Activated CD4-positive, alpha-beta T cell treated with anti-CD3 and anti-CD28 coated beads, Interleukin-2, amount 10 ng/mL, durations not matched to agents 24 days and 14 days (primary cell): ENCODE data around the gene IARS1. TPM values are rescaled to one million over a fixed set of nuclear protein-coding genes. Genes with fewer than 3 reads are reported as not detected.

Source experiments
- DNase-seq: peaks from one replicate; pipeline ENCODE4 v3.0.0; 2022
- H3K27ac Mint-ChIP-seq: one replicate; pipeline ENCODE4 v1.8.0; 2022; ENCODE audit warnings: mild to moderate bottlenecking, mixed read lengths
- H3K27me3 Mint-ChIP-seq: one replicate; pipeline ENCODE4 v1.8.0; 2022; ENCODE audit warnings: mixed read lengths
- H3K36me3 Mint-ChIP-seq: one replicate; pipeline ENCODE4 v1.8.0; 2022; ENCODE audit warnings: low read depth, mild to moderate bottlenecking, mixed read lengths
- H3K4me1 Mint-ChIP-seq: one replicate; pipeline ENCODE4 v1.8.0; 2021; ENCODE audit warnings: mixed read lengths
- H3K4me3 Mint-ChIP-seq: one replicate; pipeline ENCODE4 v1.8.0; 2022; ENCODE audit warnings: mild to moderate bottlenecking, moderate library complexity, mixed read lengths
- H3K9me3 Mint-ChIP-seq: one replicate; pipeline ENCODE4 v1.8.0; 2021; ENCODE audit warnings: mixed read lengths
- intact Hi-C: fragments of 100-400 bp; cut with micrococcal nuclease; formaldehyde crosslinking; loops from one replicate; pipeline ENCODE4 v1.15.1; 2023
- total RNA-seq: library from RNA; stranded (reverse); gene quantifications from 2 replicates; pipeline ENCODE4 v1.2.3, GENCODE V29; 2022

Gene IARS1
- total RNA-seq: 226 and 234 TPM in 2 replicates

DNA sequence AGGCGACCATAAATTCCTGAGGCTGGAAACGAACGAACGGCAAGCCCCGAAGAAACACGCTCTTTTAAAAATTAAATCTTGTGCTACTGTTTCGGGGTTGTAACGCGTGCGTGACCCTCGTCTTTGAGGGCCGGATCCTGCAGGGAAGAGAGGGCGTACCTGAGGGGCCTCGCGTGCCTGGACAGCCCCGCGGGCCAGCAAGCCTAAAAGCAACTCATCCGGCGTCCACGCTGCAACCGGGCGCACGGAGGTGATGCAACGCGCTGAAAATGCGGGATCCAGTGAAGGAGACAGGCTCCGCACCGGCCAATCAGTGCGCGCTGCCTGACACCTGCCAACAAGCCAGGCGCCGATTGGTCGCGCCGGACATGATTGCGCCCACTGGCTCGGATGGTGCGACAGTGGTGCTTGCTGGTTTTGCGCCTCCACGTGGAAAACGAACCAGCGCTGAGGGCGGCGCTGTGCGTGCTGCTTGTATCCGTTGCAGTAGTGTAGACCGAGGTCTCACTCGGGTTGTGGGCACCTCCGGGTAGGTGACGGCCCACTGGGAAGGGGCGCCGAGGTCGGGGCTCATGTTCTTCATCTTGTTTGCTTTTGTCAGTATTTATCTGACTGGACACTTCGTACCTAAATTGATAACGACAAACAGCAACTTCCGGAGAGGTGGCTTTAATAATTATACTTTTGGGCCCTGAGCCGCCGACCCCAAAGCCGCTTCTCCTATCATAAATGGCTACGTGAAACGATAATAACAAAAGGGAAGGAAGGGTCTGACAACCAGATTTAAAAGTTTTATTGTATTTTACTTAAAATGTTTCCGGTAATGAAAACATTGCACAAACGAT lies at the start of gene IARS1:
Gene IARS1 (minus strand): TSS at position 246 of the 845 bp plus-strand sequence. CDS start 4,278 bp downstream, outside the sequence.
- Mint-ChIP-seq H3K4me3 (peak within 1 kb of the TSS; percentile 88), H3K27ac (peak within 1 kb of the TSS; percentile 100), H3K9me3 (no peaks in the 10 kb centered on the region), H3K27me3 (no peaks in the 10 kb centered on the region), H3K4me1 (peaks cover 55% of the 10 kb centered on the region), H3K36me3 (peaks cover 66% of the 10 kb centered on the region)
- intact Hi-C loops: loop anchor here (1.0 to 10.0 kb wide), 5 partner anchors 17 to 1874 kb away; partner anchors contain the start of genes CENPP and NOL8
- peak; percentile 100 for DNase-seq

DNA sequence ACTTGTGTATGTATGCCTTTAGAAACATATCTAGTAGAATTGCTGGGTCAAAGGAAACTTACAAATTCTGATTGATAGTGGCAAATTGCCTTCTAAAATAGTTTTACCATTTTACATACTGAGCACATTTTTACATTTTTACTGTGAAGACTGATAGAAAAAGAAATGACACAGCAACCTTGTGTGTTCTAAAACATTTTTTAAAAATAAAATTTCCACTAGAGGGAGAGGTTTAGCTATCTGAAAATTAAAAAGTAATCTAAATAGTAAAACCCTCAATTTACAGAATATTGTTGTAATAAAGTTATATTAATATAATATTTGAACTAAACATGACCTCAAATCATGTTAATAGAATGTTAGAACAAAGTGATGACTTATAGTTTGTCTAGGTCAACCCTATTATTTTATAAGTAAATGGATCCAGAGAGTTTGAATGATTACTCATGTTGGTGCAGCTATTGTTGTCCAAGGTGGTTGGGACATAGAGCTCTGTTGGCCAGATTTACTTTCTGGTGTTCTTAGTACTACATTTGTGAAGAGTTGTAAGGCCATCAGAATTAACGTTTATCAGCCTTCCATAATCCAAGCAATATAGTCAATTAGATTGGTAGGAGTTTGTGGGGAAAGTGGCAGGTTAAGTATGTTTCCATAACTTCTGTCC lies 49.5 kb upstream of the IARS1 start:
- H3K27me3 Mint-ChIP-seq: no peaks in the 10 kb centered on the region
- H3K9me3 Mint-ChIP-seq: peaks cover 3% of the 10 kb centered on the region
- no peak for DNase-seq
- H3K27ac Mint-ChIP-seq: no peak overlapping the region
- H3K36me3 Mint-ChIP-seq: peaks cover 46% of the 10 kb centered on the region
- no peak overlapping the region for H3K4me3 Mint-ChIP-seq
- peaks cover 7% of the 10 kb centered on the region for H3K4me1 Mint-ChIP-seq
- intact Hi-C loops: no loop called here

DNA sequence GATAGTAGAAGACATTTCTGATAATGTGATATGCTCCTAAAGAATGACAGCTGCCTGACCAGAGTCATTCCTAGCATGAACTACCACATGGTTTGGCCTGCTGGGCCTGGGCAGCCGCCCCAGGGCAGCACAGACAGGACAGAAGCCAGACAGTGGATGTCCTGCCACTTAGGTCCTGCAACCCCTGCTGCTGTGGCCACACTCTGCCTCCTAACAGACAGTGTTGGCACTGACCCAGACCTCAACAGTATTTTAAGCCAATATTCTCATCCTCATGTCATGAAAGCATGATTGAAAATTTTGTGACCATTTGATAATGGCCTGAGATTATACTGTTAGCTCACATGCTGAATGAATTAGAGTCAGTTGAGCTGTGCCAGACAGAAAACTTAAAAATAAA lies 48.1 kb upstream of the IARS1 start:
- no peaks in the 10 kb centered on the region for H3K27me3 Mint-ChIP-seq
- H3K27ac Mint-ChIP-seq: no peak overlapping the region
- DNase-seq: no peak
- peaks cover 3% of the 10 kb centered on the region for H3K4me1 Mint-ChIP-seq
- H3K4me3 Mint-ChIP-seq: no peak overlapping the region
- H3K36me3 Mint-ChIP-seq: peaks cover 43% of the 10 kb centered on the region
- H3K9me3 Mint-ChIP-seq: peaks cover 3% of the 10 kb centered on the region
- intact Hi-C loops: no loop called here

DNA sequence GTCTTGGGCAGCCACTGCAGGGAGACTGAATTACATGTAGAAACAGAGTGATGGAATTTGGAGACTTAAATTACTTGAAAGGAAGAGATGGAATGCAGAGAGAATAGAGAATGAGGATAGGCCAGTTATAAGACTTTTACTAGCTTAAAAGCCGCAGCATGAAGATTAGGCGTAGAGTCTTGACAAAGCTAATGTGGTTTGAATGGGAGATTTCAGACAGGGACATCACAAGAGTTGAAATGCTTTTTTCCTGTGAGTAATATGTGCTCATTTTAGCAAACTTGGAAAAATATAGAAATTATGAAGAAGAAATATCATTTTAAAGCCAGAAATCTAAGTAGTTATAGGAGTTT lies 39.8 kb upstream of the IARS1 start:
- intact Hi-C loops: no loop called here
- Mint-ChIP-seq H3K4me1 (peaks cover 4% of the 10 kb centered on the region), H3K9me3 (no peaks in the 10 kb centered on the region), H3K27me3 (no peaks in the 10 kb centered on the region), H3K36me3 (peaks cover 32% of the 10 kb centered on the region), H3K4me3 (no peak overlapping the region), H3K27ac (no peak overlapping the region)
- DNase-seq: no peak

DNA sequence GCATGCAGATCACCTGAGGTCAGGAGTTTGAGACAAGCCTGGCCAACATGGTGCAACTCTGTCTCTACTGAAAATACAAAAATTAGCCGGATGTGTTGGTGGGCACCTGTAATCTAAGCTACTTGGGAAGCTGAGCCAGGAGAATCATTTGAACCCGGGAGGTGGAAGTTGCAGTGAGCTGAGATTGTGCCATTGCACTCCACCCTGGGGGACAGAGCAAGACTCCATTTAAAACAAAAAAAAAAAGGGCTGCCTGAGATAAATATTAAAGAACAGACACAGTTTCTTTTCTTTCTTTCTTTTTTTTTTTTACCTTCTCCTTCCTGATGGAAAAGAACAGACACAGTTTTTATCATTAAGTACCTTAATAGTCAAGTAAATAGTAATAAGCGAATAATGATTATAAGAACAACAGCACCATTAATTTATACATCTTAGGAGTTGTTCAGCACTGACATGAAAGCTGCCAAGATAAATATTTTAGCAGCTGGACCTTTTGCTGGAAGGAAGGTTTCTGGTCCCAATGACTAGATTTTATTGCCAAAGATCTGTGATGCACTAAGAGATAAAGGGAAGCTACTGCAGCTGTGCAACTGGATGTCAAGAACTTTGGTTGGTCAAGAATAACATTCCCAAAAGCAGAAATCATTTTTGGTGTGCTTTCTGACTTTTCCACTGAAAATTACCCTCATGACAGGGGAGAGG lies 39.2 kb upstream of the IARS1 start:
- no peak for DNase-seq
- H3K27me3 Mint-ChIP-seq: no peaks in the 10 kb centered on the region
- peaks cover 8% of the 10 kb centered on the region for H3K4me1 Mint-ChIP-seq
- H3K36me3 Mint-ChIP-seq: peaks cover 32% of the 10 kb centered on the region
- intact Hi-C loops: no loop called here
- H3K27ac Mint-ChIP-seq: no peak overlapping the region
- no peak overlapping the region for H3K4me3 Mint-ChIP-seq
- H3K9me3 Mint-ChIP-seq: no peaks in the 10 kb centered on the region

DNA sequence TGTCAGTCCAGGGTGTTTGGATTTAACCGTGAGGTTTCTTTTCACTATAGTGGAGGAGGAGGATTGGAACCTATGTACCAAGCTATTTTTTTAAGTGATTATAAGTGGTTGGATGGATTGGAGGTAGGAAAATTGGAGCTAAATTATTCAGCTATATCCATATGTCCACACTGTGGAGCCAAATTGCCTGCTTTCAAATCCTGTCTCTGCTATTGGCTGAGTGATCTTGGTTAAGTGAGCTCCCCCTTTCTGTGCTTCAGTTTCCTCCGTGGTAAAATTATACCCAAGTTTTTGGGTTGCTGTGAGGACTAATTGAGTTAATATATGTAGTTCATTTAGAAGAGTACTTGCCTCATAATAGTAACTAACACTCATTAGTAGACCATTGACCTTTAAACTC lies 34.7 kb upstream of the IARS1 start:
- intact Hi-C loops: loop anchor here (10.0 kb wide), 1 partner anchor 213 kb away; the partner anchor contains the start of gene SPTLC1
- no peaks in the 10 kb centered on the region for H3K27me3 Mint-ChIP-seq
- DNase-seq: no peak
- no peaks in the 10 kb centered on the region for H3K9me3 Mint-ChIP-seq
- H3K27ac Mint-ChIP-seq: no peak overlapping the region
- H3K4me1 Mint-ChIP-seq: peaks cover 30% of the 10 kb centered on the region
- H3K4me3 Mint-ChIP-seq: no peak overlapping the region
- peaks cover 28% of the 10 kb centered on the region for H3K36me3 Mint-ChIP-seq

DNA sequence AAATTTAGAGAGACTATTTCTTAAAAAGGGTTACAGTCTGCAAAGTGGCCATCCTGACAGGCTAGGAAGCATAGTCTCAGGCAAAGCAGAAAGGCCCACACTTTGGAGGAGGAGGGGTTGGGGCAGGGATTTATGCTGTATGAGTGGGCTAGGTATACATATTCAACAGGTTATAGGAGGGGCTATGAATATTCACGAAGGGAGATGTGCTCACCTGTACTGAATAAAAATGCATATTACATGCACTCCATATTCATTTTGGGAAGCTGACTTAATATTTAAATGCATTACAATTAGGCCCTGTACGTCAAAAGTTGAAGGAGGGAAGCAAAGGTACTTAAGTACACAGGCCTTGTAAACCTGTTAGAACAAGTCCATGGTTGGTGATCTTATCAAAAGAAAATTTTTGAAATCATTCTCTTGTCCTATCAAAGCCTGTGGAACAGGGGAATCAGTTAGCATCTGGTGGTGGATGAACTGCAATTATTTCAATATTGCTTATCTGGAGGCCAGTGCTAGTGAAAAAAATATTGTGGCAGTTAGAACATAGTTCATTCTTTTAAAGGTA lies 33.9 kb upstream of the IARS1 start:
- intact Hi-C loops: loop anchor here (10.0 kb wide), 1 partner anchor 213 kb away; the partner anchor contains the start of gene SPTLC1
- peaks cover 29% of the 10 kb centered on the region for H3K36me3 Mint-ChIP-seq
- H3K4me3 Mint-ChIP-seq: peak overlapping the region; percentile 98
- no peak overlapping the region for H3K27ac Mint-ChIP-seq
- H3K4me1 Mint-ChIP-seq: peaks cover 30% of the 10 kb centered on the region
- no peaks in the 10 kb centered on the region for H3K9me3 Mint-ChIP-seq
- no peaks in the 10 kb centered on the region for H3K27me3 Mint-ChIP-seq
- no peak for DNase-seq

DNA sequence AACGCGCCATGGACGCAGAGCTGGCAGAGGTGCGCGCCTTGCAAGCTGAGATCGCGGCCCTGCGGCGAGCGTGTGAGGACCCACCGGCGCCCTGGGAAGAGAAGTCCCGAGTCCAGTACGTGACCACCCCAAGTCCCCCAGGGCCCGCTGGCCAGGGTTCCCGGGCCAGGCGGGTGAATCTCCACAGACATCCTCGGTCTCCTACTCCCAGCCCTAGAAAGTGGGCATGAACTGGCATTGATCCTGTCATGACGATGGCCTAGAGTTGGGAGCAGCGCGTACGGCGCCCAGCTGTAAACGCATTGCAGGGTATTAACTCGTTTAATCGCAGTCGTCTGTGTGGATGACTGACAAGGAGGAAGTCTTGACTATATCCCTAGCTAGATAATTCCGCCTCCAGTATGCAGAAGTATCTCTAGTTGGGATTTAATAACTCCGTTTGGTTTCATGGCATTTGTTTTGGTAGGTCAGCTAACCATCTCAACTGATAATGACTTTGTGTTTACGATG lies 32.5 kb upstream of the IARS1 start:
- Mint-ChIP-seq H3K27ac (peak overlapping the region; percentile 97), H3K36me3 (peaks cover 31% of the 10 kb centered on the region), H3K9me3 (no peaks in the 10 kb centered on the region), H3K4me1 (peaks cover 31% of the 10 kb centered on the region), H3K4me3 (peak overlapping the region; percentile 98), H3K27me3 (no peaks in the 10 kb centered on the region)
- no peak for DNase-seq
- intact Hi-C loops: loop anchor here (1.0 to 10.0 kb wide), 5 partner anchors 33 to 439 kb away; partner anchors contain the start of genes IARS1, IPPK and SPTLC1

DNA sequence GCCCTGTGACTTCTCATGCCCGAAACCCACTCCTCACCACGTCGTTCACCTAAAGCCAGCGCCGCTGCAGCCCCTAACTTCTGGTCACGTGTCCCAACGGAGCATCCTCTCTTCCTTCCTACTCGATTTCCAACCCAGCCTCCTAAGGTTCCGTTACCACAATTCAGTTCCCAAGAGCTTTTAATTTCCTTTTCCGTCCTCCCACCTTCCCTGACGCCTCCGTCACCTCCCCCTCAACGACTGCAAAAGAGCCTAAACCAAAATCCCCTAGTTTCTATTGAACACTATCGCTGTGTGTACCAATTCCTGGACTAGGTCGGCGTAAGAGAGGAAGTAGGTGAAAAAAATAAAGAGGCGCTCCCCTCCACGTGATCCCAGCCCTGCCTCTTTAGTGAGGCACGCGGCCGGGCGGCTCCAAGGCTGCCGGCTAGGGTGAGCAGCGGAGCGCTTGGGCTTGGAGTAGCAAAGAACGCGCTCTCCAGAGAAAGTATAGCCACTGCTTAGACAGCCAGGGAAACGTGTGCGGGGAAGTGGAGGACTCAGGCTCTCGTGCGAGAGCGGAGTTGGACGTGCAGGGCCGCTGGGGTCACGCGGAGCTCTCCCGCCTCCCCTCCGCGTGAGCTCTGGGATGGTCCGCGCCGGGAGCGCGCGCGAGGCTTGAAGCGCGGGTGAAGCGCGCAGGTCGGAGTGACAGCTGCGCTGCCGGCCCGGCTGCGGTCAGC lies 31.9 kb upstream of the IARS1 start, which contains the start of the genes CENPP and NOL8:
Gene CENPP (plus strand): TSS at position 685 of the 722 bp plus-strand sequence.
Gene NOL8 (minus strand): TSS at position 82 of the 722 bp plus-strand sequence. CDS start 1,189 bp downstream, outside the sequence.
- H3K4me1 Mint-ChIP-seq: peaks cover 31% of the 10 kb centered on the region
- H3K36me3 Mint-ChIP-seq: peaks cover 34% of the 10 kb centered on the region
- no peaks in the 10 kb centered on the region for H3K27me3 Mint-ChIP-seq
- H3K9me3 Mint-ChIP-seq: no peaks in the 10 kb centered on the region
- peak within 1 kb of the TSS; percentile 97 for H3K27ac Mint-ChIP-seq
- peak within 1 kb of the TSS; percentile 98 for H3K4me3 Mint-ChIP-seq
- DNase-seq: peak; percentile 95
- intact Hi-C loops: loop anchor here (1.0 to 10.0 kb wide), 5 partner anchors 32 to 440 kb away; partner anchors contain the start of genes IARS1, IPPK and SPTLC1

DNA sequence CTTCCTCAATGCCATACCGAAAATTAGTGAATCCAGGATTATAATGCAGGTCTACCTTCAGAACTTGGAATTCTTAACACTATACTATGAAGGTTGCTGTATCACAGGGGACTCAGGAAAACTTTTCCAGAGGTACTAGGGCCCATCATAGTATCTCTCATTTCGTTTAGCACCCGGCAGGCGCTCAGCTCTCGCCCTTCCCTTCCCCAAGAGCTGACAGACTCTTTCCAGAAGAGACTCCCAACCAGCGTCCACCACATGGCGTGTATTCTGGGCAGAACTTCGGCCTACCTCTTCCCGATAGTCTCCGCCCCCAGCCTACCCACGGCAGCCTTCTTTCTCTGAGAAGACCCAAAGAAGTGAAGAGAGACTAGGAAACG lies 31.4 kb upstream of the IARS1 start:
- H3K36me3 Mint-ChIP-seq: peaks cover 37% of the 10 kb centered on the region
- H3K4me3 Mint-ChIP-seq: peak overlapping the region; percentile 98
- no peak for DNase-seq
- intact Hi-C loops: loop anchor here (1.0 to 10.0 kb wide), 5 partner anchors 32 to 440 kb away; partner anchors contain the start of genes IARS1, IPPK and SPTLC1
- no peaks in the 10 kb centered on the region for H3K27me3 Mint-ChIP-seq
- no peaks in the 10 kb centered on the region for H3K9me3 Mint-ChIP-seq
- H3K4me1 Mint-ChIP-seq: peaks cover 34% of the 10 kb centered on the region
- H3K27ac Mint-ChIP-seq: peak overlapping the region; percentile 97

DNA sequence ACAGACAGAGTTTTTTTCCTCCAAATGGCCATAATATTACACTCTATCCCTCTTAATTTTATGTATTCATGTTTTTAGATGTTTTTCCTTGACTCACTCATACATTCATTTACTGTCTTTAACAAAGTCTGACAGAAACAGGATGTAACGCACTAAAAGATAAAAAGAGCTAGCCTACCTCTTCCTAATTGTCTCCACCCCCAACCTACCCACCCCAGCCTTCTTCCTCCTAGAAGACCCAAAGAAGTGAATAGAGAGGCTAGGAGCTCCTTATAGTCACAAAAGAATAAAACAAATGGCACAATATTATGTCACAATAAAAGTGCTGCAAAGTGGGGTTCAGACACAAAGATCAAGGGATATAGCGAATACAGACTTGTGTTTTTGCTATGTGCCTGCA lies 30.9 kb upstream of the IARS1 start:
- intact Hi-C loops: loop anchor here (10.0 kb wide), 1 partner anchor 210 kb away; the partner anchor contains the start of gene SPTLC1
- Mint-ChIP-seq H3K4me3 (peak overlapping the region; percentile 98), H3K9me3 (no peaks in the 10 kb centered on the region), H3K4me1 (peaks cover 34% of the 10 kb centered on the region), H3K27me3 (no peaks in the 10 kb centered on the region), H3K27ac (peak overlapping the region; percentile 97), H3K36me3 (peaks cover 39% of the 10 kb centered on the region)
- DNase-seq: no peak

DNA sequence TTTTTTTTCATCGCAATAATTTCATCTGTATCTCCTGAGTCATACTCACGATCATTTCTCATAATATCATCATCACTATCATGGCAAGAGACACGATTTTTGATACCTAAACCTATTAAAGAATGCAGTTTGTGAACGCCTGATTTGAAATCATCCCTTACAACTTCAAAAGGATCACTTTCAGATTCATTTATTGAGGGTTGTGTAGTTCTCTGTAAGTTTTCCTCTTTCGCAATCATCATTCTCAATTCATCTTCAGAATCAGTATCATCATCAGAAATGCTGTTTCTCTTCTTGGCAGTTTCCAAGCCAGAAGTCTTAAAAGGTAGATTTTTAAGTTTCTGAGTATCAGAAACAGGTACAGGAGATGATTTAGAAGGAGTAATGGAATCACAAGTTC lies 22.0 kb upstream of the IARS1 start:
- no peaks in the 10 kb centered on the region for H3K9me3 Mint-ChIP-seq
- H3K27me3 Mint-ChIP-seq: no peaks in the 10 kb centered on the region
- H3K36me3 Mint-ChIP-seq: peaks cover 74% of the 10 kb centered on the region
- intact Hi-C loops: loop anchor here (5.0 kb wide), 1 partner anchor 33 kb away; no protein-coding TSS in a partner anchor
- no peak for DNase-seq
- H3K4me3 Mint-ChIP-seq: no peak overlapping the region
- no peak overlapping the region for H3K27ac Mint-ChIP-seq
- H3K4me1 Mint-ChIP-seq: peaks cover 24% of the 10 kb centered on the region
